Muscle layer of duodenum (tissue), 2 donors: ENCODE data around the gene ABHD1.

Experiments used
- H3K27ac ChIP-seq: one replicate; pipeline ENCODE4 v1.7.0; 2013; ENCODE audit warnings: mild to moderate bottlenecking, low read length
- H3K27me3 ChIP-seq: one replicate; pipeline ENCODE4 v1.7.0; 2013; ENCODE audit warnings: low read depth, mild to moderate bottlenecking, control low read depth, low read length
- H3K36me3 ChIP-seq, 2 donors: one replicate each; pipeline ENCODE4 v1.7.0; 2013; ENCODE audit warnings: low read length in 2 of 2, control low read depth in 1 of 2, mild to moderate bottlenecking in 1 of 2; ENCODE audit not compliant: insufficient read depth in 2 of 2, control insufficient read depth in 1 of 2
- H3K4me1 ChIP-seq, 2 donors: one replicate each; pipeline ENCODE4 v1.7.0; 2013; ENCODE audit warnings: low read length in 2 of 2, mild to moderate bottlenecking in 2 of 2, control low read depth in 1 of 2, moderate library complexity in 1 of 2; ENCODE audit not compliant: insufficient read depth in 2 of 2, control insufficient read depth in 1 of 2
- H3K4me3 ChIP-seq, 2 donors: one replicate each; pipeline ENCODE4 v1.7.0; 2013; ENCODE audit warnings: low read length in 2 of 2, low read depth in 1 of 2, mild to moderate bottlenecking in 1 of 2
- H3K9me3 ChIP-seq, 2 donors: one replicate each; pipeline ENCODE4 v1.7.0; 2013; ENCODE audit warnings: low read length in 2 of 2, control low read depth in 1 of 2, mild to moderate bottlenecking in 1 of 2; ENCODE audit not compliant: control insufficient read depth in 1 of 2
- donor health status: healthy.

The ABHD1 gene

DNA sequence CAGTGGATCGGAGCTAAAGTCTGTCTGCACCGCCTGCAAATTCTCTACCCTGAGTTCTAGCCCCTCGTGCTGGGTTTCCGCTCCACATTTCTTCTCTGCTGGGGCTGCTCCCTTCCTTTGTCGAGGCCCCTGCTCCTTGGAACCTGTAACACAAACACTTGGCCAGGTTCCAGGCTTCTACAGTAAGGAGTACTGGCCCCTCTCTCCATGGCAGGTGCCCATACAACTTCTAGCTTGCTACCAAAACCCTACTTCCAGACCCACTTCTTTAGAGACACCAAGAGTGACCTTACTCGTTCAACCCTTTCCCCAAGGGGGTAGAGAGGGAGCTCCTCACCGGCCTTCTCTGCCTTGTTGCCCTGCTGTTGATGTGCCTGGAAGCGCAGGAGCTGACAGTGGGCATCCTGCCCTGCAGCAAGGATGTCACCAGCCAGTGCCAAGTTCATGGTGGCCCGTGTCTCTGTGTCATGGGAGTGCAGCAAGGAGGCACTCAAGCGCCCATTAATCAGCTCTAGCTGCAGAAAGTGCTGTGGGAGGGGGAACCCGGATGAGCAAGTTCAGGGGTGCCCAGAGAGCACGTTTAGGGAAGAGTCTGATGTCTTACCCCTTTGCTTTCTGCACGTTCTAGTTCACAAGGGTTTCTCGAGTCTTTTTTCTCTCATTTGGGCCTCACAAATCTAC is 9.7 kb downstream of the ABHD1 start:
- H3K27ac ChIP-seq, result peak overlapping the region; percentile 39
- no peaks in the 10 kb centered on the region for H3K9me3 ChIP-seq
- peak overlapping the region; percentile 81 to 95 for H3K4me3 ChIP-seq
- H3K36me3 ChIP-seq, result peaks cover 22 to 34% of the 10 kb centered on the region in 2 donors
- peaks cover 13 to 18% of the 10 kb centered on the region in 2 donors for H3K4me1 ChIP-seq
- H3K27me3 ChIP-seq, result no peaks in the 10 kb centered on the region

- peaks cover 22 to 34% of the 10 kb centered on the region in 2 donors for H3K36me3 ChIP-seq
- no peaks in the 10 kb centered on the region for H3K9me3 ChIP-seq
- peak within 1 kb of the TSS; percentile 81 to 95 for H3K4me3 ChIP-seq
- H3K27me3 ChIP-seq, result no peaks in the 10 kb centered on the region
- peak within 1 kb of the TSS; percentile 39 for H3K27ac ChIP-seq
- peaks cover 13 to 18% of the 10 kb centered on the region in 2 donors for H3K4me1 ChIP-seq
These were observed 10.5 kb downstream of the ABHD1 start, which contains the start of gene PREB for GRCh38 chr2:27133905-27134780. Gene PREB, minus strand, starts transcription at chr2:27134636. Its CDS starts 215 bp downstream, at chr2:27134421.

DNA sequence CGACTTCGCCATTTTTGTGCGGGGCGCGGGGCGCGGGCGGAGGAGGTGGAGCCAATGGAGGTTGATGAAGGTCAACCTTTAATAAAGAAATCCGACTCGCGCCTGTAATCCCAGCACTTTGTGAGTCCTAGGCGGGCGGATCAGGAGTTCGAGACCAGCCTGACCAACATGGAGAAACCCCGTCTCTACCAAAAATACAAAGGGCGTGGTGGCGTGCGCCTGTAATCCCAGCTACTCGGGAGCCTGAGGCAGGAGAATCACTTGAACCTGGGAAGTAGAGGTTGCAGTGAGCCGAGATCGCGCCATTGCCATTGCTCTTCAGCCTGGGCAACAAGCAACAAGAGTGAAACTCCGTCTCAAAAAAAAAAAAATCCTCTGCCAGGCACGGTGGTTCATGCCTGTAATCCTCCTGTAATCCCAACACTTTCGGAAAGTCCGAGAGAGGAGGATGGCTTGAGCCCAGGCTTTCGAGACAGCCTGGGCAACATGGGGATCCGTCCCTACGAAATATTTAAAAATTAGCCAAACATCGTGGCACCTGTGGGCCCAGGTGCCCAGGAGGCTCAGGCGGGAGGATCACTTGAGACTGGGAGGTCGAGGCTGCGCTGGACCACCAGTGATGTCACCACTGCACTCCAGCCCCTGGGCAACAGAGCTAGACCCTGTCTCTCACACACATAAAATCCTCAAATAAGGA is 11.3 kb downstream of the ABHD1 start:
- peaks cover 20 to 27% of the 10 kb centered on the region in 2 donors for H3K36me3 ChIP-seq
- no peaks in the 10 kb centered on the region for H3K9me3 ChIP-seq
- peaks cover 13 to 18% of the 10 kb centered on the region in 2 donors for H3K4me1 ChIP-seq
- no peaks in the 10 kb centered on the region for H3K27me3 ChIP-seq
- H3K27ac ChIP-seq, result no peak overlapping the region
- peak overlapping the region in 1 of 2 donors; percentile 95 for H3K4me3 ChIP-seq

- H3K9me3 ChIP-seq, result no peaks in the 10 kb centered on the region
- peaks cover 13 to 18% of the 10 kb centered on the region in 2 donors for H3K4me1 ChIP-seq
- no peak overlapping the region for H3K4me3 ChIP-seq
- H3K27me3 ChIP-seq, result no peaks in the 10 kb centered on the region
- H3K36me3 ChIP-seq, result peaks cover 14 to 21% of the 10 kb centered on the region in 2 donors
- H3K27ac ChIP-seq, result no peak overlapping the region
These were observed 11.9 kb downstream of the ABHD1 start for GRCh38 chr2:27135478-27135955.

DNA sequence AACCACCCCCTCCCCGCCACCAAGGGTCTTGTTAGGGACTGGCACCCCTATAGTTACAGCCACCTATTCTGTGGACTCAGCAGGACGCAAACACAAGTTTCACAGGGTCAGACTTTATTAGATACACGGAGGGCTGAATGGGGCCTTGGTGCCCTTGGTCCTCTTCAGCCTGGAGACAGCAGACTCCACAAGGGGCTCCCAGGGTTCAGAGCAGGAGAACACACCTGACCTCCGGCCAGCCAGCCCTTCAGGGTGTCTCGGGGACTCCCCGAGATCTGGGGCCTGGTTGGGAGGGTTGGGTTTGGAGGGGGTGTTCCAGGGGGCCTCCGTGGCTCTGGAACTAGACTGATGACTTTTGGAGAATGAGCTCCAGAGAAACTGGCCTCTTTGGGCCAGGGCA is 13.1 kb downstream of the ABHD1 start:
- Histone ChIP-seq H3K4me3 (no peak overlapping the region), H3K36me3 (peaks cover 3 to 8% of the 10 kb centered on the region in 2 donors), H3K27me3 (no peaks in the 10 kb centered on the region), H3K4me1 (peaks cover 13 to 18% of the 10 kb centered on the region in 2 donors), H3K27ac (no peak overlapping the region), H3K9me3 (no peaks in the 10 kb centered on the region)

DNA sequence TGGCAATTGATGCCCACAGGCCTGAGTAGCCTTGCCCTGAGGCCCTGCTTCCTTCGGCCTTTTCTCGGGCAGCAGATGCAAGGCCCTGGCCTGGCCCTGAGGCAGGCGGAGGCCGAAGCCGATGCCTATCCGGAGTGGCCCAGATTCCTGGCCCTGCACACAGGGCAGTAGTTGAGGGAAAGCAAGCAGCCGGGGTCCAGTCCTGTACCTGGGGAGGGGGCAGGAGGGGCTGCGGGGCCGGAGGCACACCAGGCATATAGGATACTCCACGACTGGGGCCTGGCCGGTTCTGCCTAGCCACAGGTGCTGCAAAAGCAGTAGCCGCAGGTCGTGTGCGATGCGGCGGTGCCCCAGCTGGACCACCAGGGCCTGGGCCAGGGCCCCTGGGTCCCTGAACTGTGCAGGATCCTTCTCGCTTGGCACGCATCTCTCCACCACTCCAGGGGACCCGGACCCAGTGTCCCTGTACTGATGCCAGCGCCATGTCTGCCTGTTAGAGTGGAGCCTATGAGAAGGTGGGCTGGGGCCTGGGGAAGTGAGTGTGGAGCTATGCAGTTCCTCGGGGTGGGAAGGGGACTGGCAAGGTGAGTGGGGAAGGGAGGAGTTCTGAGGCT is 13.8 kb downstream of the ABHD1 start:
- Histone ChIP-seq H3K4me3 (no peak overlapping the region), H3K27me3 (no peaks in the 10 kb centered on the region), H3K4me1 (peaks cover 13 to 15% of the 10 kb centered on the region in 2 donors), H3K27ac (no peak overlapping the region), H3K9me3 (no peaks in the 10 kb centered on the region), H3K36me3 (peaks cover 0 to 2% of the 10 kb centered on the region in 2 donors)

DNA sequence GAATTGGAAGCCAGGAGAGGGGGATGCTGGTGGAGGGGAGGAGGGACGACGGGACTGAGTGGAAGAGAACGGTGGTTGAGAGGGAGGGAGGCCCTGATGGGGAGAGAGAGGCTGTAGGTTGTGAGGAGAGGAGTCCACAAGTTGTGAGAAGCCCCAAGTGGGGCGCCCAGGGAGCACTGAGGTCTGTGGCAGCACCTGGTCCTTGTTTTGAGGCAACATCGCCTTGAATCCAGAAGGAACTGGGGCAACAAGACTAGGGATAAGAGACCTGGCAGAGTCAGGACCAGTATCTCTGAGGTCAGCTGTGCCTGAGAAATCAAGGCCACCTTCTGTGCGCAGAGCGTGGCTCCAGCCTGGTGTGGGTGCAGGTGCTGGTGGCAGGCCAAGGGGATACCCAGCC is 14.5 kb downstream of the ABHD1 start:
- Histone ChIP-seq H3K27me3 (no peaks in the 10 kb centered on the region), H3K36me3 (no peaks in the 10 kb centered on the region), H3K27ac (no peak overlapping the region), H3K9me3 (no peaks in the 10 kb centered on the region), H3K4me3 (no peak overlapping the region), H3K4me1 (peaks cover 6 to 8% of the 10 kb centered on the region in 2 donors)

- H3K27ac ChIP-seq, result no peak within 1 kb of the TSS
- H3K4me1 ChIP-seq, result no peaks in the 10 kb centered on the region
- no peaks in the 10 kb centered on the region for H3K36me3 ChIP-seq
- no peaks in the 10 kb centered on the region for H3K9me3 ChIP-seq
- H3K4me3 ChIP-seq, result no peak within 1 kb of the TSS
- no peaks in the 10 kb centered on the region for H3K27me3 ChIP-seq
These were observed 15.7 kb downstream of the ABHD1 start, which contains the start of gene PRR30 for GRCh38 chr2:27139310-27139709. Gene PRR30, minus strand, starts transcription at chr2:27139410. Its CDS starts 1,081 bp downstream, at chr2:27138329.

DNA sequence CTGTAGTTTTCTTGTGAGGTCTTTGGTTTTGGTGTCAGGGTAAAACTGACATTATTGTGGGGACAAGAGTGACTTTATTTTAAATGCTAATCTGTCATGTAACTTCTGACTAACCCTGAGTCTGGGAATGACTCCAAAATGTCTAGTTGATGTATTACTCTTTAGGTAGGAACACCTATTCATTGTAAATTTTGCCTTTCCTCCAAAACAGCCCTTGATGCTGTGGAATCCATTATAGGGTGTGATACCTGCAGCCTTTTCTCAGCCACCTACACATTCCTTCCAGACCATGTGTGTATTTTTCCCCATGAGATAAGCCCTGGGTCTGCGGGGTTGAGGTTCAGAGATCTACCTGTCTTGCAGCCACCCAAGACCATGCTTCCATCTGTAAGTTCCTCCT is 19.7 kb downstream of the ABHD1 start:
- H3K4me3 ChIP-seq, result no peak overlapping the region
- H3K4me1 ChIP-seq, result no peaks in the 10 kb centered on the region
- H3K9me3 ChIP-seq, result no peaks in the 10 kb centered on the region
- H3K27me3 ChIP-seq, result no peaks in the 10 kb centered on the region
- no peaks in the 10 kb centered on the region for H3K36me3 ChIP-seq
- no peak overlapping the region for H3K27ac ChIP-seq

DNA sequence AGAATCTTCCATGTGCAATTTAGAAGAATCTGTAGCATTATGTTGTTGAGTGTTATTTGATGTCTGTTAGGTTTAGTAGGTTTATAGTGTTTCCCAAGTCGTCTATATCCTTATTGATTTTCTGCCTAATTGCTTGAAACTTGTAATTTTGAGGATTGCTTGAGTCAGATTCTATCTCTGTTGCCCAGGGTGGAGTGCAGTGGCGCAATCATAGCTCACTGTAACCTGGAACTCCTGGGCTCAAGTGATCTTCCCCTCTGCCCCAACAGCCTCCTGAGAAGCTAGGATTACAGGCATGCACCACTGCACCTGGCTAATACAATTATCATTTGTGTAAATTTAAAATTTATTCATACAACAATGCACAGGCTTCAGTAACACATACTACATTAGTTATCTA is 22.1 kb downstream of the ABHD1 start:
- H3K9me3 ChIP-seq, result no peaks in the 10 kb centered on the region
- H3K4me3 ChIP-seq, result no peak overlapping the region
- no peaks in the 10 kb centered on the region for H3K4me1 ChIP-seq
- H3K27me3 ChIP-seq, result no peaks in the 10 kb centered on the region
- no peak overlapping the region for H3K27ac ChIP-seq
- H3K36me3 ChIP-seq, result no peaks in the 10 kb centered on the region
